ENCODE data around the gene GPR39.

Gene GPR39

GRCh38 chr2:132651115-132652045, 234.8 kb downstream of the GPR39 start:
- DNase-seq, result no peak

- no peak for DNase-seq
Measured at GRCh38 chr2:132652474-132652873, 235.9 kb downstream of the GPR39 start.

GRCh38 chr2:132654335-132654734, 237.7 kb downstream of the GPR39 start:
- DNase-seq, result no peak

GRCh38 chr2:132654968-132655367, 238.4 kb downstream of the GPR39 start:
- DNase-seq, result no peak

GRCh38 chr2:132656266-132656975, 239.8 kb downstream of the GPR39 start:
- no peak for DNase-seq

GRCh38 chr2:132659331-132659730, 242.7 kb downstream of the GPR39 start:
- no peak for DNase-seq

GRCh38 chr2:132662732-132663131, 246.1 kb downstream of the GPR39 start:
- no peak for DNase-seq

- no peak for DNase-seq
Measured at GRCh38 chr2:132664096-132664495, 247.5 kb downstream of the GPR39 start.

GRCh38 chr2:132665401-132666140, 249.0 kb downstream of the GPR39 start:
- DNase-seq, result no peak

- no peak for DNase-seq
Measured at GRCh38 chr2:132667706-132668105, 251.1 kb downstream of the GPR39 start.

GRCh38 chr2:132668189-132668823, 251.7 kb downstream of the GPR39 start:
- DNase-seq, result no peak

- DNase-seq, result no peak
Measured at GRCh38 chr2:132668987-132669907, 252.6 kb downstream of the GPR39 start.

GRCh38 chr2:132669908-132670495, 253.4 kb downstream of the GPR39 start, which contains the start of gene LYPD1:
Gene LYPD1, minus strand, starts transcription at chr2:132670205. Its CDS starts 273 bp downstream, at chr2:132669932.
- no peak for DNase-seq

- DNase-seq, result no peak
Measured at GRCh38 chr2:132670496-132671150, 254.0 kb downstream of the GPR39 start.

GRCh38 chr2:132671151-132671835, 254.7 kb downstream of the GPR39 start:
- DNase-seq, result no peak

GRCh38 chr2:132676999-132677398, 260.4 kb downstream of the GPR39 start:
- DNase-seq, result no peak

- DNase-seq, result no peak
Measured at GRCh38 chr2:132677661-132678060, 261.1 kb downstream of the GPR39 start.

- DNase-seq, result no peak
Measured at GRCh38 chr2:132678483-132678882, 261.9 kb downstream of the GPR39 start.

GRCh38 chr2:132680544-132680943, 263.9 kb downstream of the GPR39 start:
- no peak for DNase-seq

- DNase-seq, result no peak
Measured at GRCh38 chr2:132681766-132682165, 265.2 kb downstream of the GPR39 start.
